Neutrophil (primary cell): Measurements from ENCODE around the gene VWC2L.

Source experiments
- H3K27ac ChIP-seq: fragments of 200-600 bp; sonication (generic); 2 replicates; pipeline ENCODE4 v1.5.1; 2016; ENCODE audit warnings: mild to moderate bottlenecking, moderate library complexity
- H3K27me3 ChIP-seq: fragments of 200-600 bp; sonication (generic); 2 replicates; pipeline ENCODE4 v1.6.0; 2016; ENCODE audit warnings: mild to moderate bottlenecking
- H3K36me3 ChIP-seq: fragments of 200-600 bp; sonication (generic); 2 replicates; pipeline ENCODE4 v1.5.1; 2017
- H3K4me1 ChIP-seq, 2 experiments: fragments of 200-600 bp in 1 of 2; sonication (generic) in 1 of 2; 1 replicate in 1 of 2; 2 replicates in 1 of 2; pipeline versions ENCODE4 v1.5.1 to v1.6.1; 2013 to 2016; ENCODE audit warnings: low read depth in 1 of 2, low read length in 1 of 2, mild to moderate bottlenecking in 1 of 2, moderate library complexity in 1 of 2; ENCODE audit not compliant: control insufficient read depth in 1 of 2, insufficient read depth in 1 of 2
- H3K4me3 ChIP-seq, 2 experiments: fragments of 200-600 bp in 1 of 2; sonication (generic) in 1 of 2; 1 replicate in 1 of 2; 2 replicates in 1 of 2; pipeline ENCODE4 v1.5.1; 2013 to 2016; ENCODE audit warnings: low read depth in 1 of 2, low read length in 1 of 2, mild to moderate bottlenecking in 1 of 2, moderate library complexity in 1 of 2
- H3K9me3 ChIP-seq: fragments of 200-600 bp; sonication (generic); 2 replicates; pipeline ENCODE4 v1.5.1; 2016
- CTCF ChIP-seq: fragments of 200-600 bp; sonication (generic); IDR thresholded peaks from 2 replicates; pipeline ENCODE4 v1.5.1; 2016; ENCODE audit warnings: antibody characterized with exemption

Gene VWC2L

GRCh38 chr2:214607051-214607450, 196.2 kb downstream of the VWC2L start:
- Histone ChIP-seq H3K36me3 (no peaks in the 10 kb centered on the region), H3K27me3 (no peaks in the 10 kb centered on the region), H3K4me1 (no peaks in the 10 kb centered on the region), H3K9me3 (no peaks in the 10 kb centered on the region), H3K4me3 (no peak overlapping the region), H3K27ac (no peak overlapping the region)
- no peak for TF ChIP-seq CTCF

GRCh38 chr2:214611015-214611414, 200.2 kb downstream of the VWC2L start:
- Histone ChIP-seq H3K27me3 (no peaks in the 10 kb centered on the region), H3K27ac (no peak overlapping the region), H3K36me3 (no peaks in the 10 kb centered on the region), H3K4me3 (no peak overlapping the region), H3K4me1 (no peaks in the 10 kb centered on the region), H3K9me3 (no peaks in the 10 kb centered on the region)
- no peak for TF ChIP-seq CTCF

- H3K36me3 ChIP-seq, result no peaks in the 10 kb centered on the region
- TF ChIP-seq CTCF, result no peak
- H3K9me3 ChIP-seq, result no peaks in the 10 kb centered on the region
- H3K4me3 ChIP-seq, result no peak overlapping the region
- H3K4me1 ChIP-seq, result no peaks in the 10 kb centered on the region
- no peaks in the 10 kb centered on the region for H3K27me3 ChIP-seq
- no peak overlapping the region for H3K27ac ChIP-seq
These were observed 213.4 kb downstream of the VWC2L start for GRCh38 chr2:214624166-214624760.

GRCh38 chr2:214628091-214628490, 217.2 kb downstream of the VWC2L start:
- no peaks in the 10 kb centered on the region for H3K27me3 ChIP-seq
- no peaks in the 10 kb centered on the region for H3K4me1 ChIP-seq
- H3K36me3 ChIP-seq, result no peaks in the 10 kb centered on the region
- no peak for TF ChIP-seq CTCF
- no peak overlapping the region for H3K4me3 ChIP-seq
- no peak overlapping the region for H3K27ac ChIP-seq
- no peaks in the 10 kb centered on the region for H3K9me3 ChIP-seq
